ENCODE measurements around the gene BBIP1.

DNA sequence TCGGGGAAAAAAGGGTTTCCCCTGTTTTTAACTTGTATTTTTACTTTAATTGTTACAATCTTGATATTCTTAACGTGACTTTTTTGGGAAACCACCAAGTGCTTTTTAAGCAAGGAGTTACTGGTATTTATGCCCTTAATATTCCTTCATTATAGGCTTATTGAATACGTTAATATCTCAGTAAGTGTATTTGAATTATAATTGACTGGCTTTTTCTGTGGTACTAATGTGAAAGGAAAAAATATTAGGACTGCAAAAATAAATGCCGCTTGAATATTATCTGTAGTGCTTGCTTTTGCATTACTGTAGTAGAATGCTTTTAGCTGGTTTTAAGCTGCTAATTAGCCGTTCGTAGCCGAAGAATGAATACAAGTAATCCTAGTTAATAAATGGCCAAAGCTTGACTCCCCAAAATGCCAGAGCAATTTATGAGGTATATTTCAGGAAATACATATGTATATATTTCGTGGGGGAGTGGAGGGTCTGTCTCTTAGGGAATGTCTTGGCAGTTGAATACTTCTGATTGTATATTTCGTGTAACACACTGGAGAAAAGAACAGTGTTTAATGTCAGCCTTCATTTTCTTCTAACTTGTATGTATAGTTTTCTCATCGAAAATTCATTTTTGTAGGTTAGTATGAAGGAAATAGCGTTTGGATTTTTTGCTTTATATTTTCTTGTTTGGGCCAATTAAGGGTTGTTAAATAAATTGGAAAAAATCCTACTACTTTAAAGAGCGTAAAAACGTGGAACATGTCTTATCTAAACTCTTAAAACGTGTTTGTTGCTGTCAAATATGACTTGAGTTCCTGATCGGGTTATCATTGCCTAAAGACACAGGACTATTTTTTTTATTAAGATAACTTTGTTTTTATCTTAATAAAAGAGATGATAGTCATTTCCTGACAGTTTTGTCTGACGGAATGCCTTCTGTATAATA, 45.7 kb downstream of the BBIP1 start:
- TF ChIP-seq EZH2 (IDR thresholded peaks at IDR 0.05; ENCODE audit: borderline replicate concordance, insufficient read depth, low read length, poor library complexity, severe bottlenecking) = no peak
- TF ChIP-seq, protein P1, sequence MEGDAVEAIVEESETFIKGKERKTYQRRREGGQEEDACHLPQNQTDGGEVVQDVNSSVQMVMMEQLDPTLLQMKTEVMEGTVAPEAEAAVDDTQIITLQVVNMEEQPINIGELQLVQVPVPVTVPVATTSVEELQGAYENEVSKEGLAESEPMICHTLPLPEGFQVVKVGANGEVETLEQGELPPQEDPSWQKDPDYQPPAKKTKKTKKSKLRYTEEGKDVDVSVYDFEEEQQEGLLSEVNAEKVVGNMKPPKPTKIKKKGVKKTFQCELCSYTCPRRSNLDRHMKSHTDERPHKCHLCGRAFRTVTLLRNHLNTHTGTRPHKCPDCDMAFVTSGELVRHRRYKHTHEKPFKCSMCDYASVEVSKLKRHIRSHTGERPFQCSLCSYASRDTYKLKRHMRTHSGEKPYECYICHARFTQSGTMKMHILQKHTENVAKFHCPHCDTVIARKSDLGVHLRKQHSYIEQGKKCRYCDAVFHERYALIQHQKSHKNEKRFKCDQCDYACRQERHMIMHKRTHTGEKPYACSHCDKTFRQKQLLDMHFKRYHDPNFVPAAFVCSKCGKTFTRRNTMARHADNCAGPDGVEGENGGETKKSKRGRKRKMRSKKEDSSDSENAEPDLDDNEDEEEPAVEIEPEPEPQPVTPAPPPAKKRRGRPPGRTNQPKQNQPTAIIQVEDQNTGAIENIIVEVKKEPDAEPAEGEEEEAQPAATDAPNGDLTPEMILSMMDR (IDR thresholded peaks at IDR 0.05; ENCODE audit: poor library complexity, severe bottlenecking) = no peak
- no peak for TF ChIP-seq MXI1 (conservative IDR thresholded peaks at IDR 0.05; ENCODE audit: poor library complexity, severe bottlenecking)
- no peak for TF ChIP-seq EP300 (conservative IDR thresholded peaks at IDR 0.05; ENCODE audit: poor library complexity, severe bottlenecking)
- no peak for TF ChIP-seq TAF1 (IDR thresholded peaks at IDR 0.05; ENCODE audit: low read depth)
- no peak for TF ChIP-seq RAD21 (conservative IDR thresholded peaks at IDR 0.05)
- TF ChIP-seq POLR2AphosphoS5 (IDR thresholded peaks at IDR 0.05) = no peak
- TF ChIP-seq, protein P2, sequence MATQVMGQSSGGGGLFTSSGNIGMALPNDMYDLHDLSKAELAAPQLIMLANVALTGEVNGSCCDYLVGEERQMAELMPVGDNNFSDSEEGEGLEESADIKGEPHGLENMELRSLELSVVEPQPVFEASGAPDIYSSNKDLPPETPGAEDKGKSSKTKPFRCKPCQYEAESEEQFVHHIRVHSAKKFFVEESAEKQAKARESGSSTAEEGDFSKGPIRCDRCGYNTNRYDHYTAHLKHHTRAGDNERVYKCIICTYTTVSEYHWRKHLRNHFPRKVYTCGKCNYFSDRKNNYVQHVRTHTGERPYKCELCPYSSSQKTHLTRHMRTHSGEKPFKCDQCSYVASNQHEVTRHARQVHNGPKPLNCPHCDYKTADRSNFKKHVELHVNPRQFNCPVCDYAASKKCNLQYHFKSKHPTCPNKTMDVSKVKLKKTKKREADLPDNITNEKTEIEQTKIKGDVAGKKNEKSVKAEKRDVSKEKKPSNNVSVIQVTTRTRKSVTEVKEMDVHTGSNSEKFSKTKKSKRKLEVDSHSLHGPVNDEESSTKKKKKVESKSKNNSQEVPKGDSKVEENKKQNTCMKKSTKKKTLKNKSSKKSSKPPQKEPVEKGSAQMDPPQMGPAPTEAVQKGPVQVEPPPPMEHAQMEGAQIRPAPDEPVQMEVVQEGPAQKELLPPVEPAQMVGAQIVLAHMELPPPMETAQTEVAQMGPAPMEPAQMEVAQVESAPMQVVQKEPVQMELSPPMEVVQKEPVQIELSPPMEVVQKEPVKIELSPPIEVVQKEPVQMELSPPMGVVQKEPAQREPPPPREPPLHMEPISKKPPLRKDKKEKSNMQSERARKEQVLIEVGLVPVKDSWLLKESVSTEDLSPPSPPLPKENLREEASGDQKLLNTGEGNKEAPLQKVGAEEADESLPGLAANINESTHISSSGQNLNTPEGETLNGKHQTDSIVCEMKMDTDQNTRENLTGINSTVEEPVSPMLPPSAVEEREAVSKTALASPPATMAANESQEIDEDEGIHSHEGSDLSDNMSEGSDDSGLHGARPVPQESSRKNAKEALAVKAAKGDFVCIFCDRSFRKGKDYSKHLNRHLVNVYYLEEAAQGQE (IDR thresholded peaks at IDR 0.05; ENCODE audit: borderline replicate concordance) = no peak
